Kidney epithelial cell (primary cell): Measurements from ENCODE around the gene RAD51B. TPM values are rescaled to one million over a fixed set of nuclear protein-coding genes. Genes with fewer than 3 reads are reported as not detected.

Experiments
- DNase-seq: peaks from one replicate; pipeline ENCODE4 v3.0.0-alpha.2; 2010; ENCODE audit warnings: low read depth
- H3K27me3 ChIP-seq: 2 replicates; pipeline ENCODE4 v1.6.0; 2011; ENCODE audit warnings: low read length; ENCODE audit not compliant: control insufficient read depth, insufficient read depth
- H3K36me3 ChIP-seq: 2 replicates; pipeline ENCODE4 v1.5.1; 2011; ENCODE audit warnings: low read length; ENCODE audit not compliant: control insufficient read depth, insufficient read depth
- H3K4me3 ChIP-seq: 2 replicates; pipeline ENCODE4 v1.5.1; 2011; ENCODE audit warnings: low read depth, mild to moderate bottlenecking, control low read depth, low read length
- CTCF ChIP-seq: IDR thresholded peaks from 2 replicates; pipeline ENCODE4 v1.5.1; 2011; ENCODE audit warnings: mild to moderate bottlenecking, moderate library complexity, low read length, control low read depth, inconsistent platforms; ENCODE audit not compliant: insufficient read depth, poor library complexity, severe bottlenecking
- total RNA-seq: library from RNA; depleted of rRNA; stranded (reverse); fragments of >200 nt; gene quantifications from 2 replicates; pipeline ENCODE4 v1.2.3, GENCODE V29; 2015

The RAD51B gene
- total RNA-seq, 1 donor from 2014 or later, result 9.5 TPM

GRCh38 chr14:67846029-67846610 is 26.5 kb downstream of the RAD51B start:
- no peak for TF ChIP-seq CTCF
- Histone ChIP-seq H3K27me3 (no peaks in the 10 kb centered on the region), H3K4me3 (no peak overlapping the region), H3K36me3 (no peaks in the 10 kb centered on the region)
- no peak for DNase-seq

- Histone ChIP-seq H3K4me3 (no peak overlapping the region), H3K27me3 (no peaks in the 10 kb centered on the region), H3K36me3 (no peaks in the 10 kb centered on the region)
- no peak for TF ChIP-seq CTCF
- DNase-seq, result no peak
Measured at GRCh38 chr14:67850066-67850830, 30.7 kb downstream of the RAD51B start.

GRCh38 chr14:67851785-67852410 is 32.3 kb downstream of the RAD51B start:
- Histone ChIP-seq H3K36me3 (no peaks in the 10 kb centered on the region), H3K4me3 (no peak overlapping the region), H3K27me3 (no peaks in the 10 kb centered on the region)
- DNase-seq, result no peak
- TF ChIP-seq CTCF, result no peak

GRCh38 chr14:67852926-67853604 is 33.5 kb downstream of the RAD51B start:
- no peaks in the 10 kb centered on the region for H3K36me3 ChIP-seq
- H3K27me3 ChIP-seq, result no peaks in the 10 kb centered on the region
- H3K4me3 ChIP-seq, result no peak overlapping the region
- no peak for DNase-seq
- no peak for TF ChIP-seq CTCF

- no peak overlapping the region for H3K4me3 ChIP-seq
- H3K36me3 ChIP-seq, result no peaks in the 10 kb centered on the region
- TF ChIP-seq CTCF, result no peak
- H3K27me3 ChIP-seq, result no peaks in the 10 kb centered on the region
- no peak for DNase-seq
Measured at GRCh38 chr14:67853715-67854114, 34.1 kb downstream of the RAD51B start.
